Activated T-helper 2 cell treated with anti-CD3 and anti-CD28 coated beads, Interferon-gamma antibody, Interleukin-2, Interleukin-4, amounts not matched to agents 10 μg/mL and 5 μg/mL and 100 μg/mL, durations not matched to agents 14 hours and 24 hours and 36 hours (primary cell): ENCODE results near the gene VIL1. TPM values are rescaled to one million over a fixed set of nuclear protein-coding genes. Genes with fewer than 3 reads are reported as not detected.

ENCODE experiments used
- DNase-seq: peaks from one replicate; pipeline ENCODE4 v3.0.0; 2021; ENCODE audit warnings: low spot score
- H3K27ac Mint-ChIP-seq: one replicate; pipeline ENCODE4 v1.8.0; 2021; ENCODE audit warnings: mixed read lengths
- H3K27me3 Mint-ChIP-seq: one replicate; pipeline ENCODE4 v1.8.0; 2021; ENCODE audit warnings: low read depth, mixed read lengths
- H3K36me3 Mint-ChIP-seq: one replicate; pipeline ENCODE4 v1.8.0; 2021; ENCODE audit warnings: low read depth, mixed read lengths
- H3K4me1 Mint-ChIP-seq: one replicate; pipeline ENCODE4 v1.8.0; 2021; ENCODE audit warnings: low read depth, mixed read lengths
- H3K4me3 Mint-ChIP-seq: one replicate; pipeline ENCODE4 v1.8.0; 2021; ENCODE audit warnings: low read depth, mild to moderate bottlenecking, moderate library complexity, mixed read lengths
- H3K9me3 Mint-ChIP-seq: one replicate; pipeline ENCODE4 v1.8.0; 2021; ENCODE audit warnings: mixed read lengths
- intact Hi-C: fragments of 100-400 bp; cut with micrococcal nuclease; formaldehyde crosslinking; loops from one replicate; pipeline ENCODE4 v1.15.1; 2023
- total RNA-seq: library from RNA; stranded (reverse); gene quantifications from 2 replicates; pipeline ENCODE4 v1.2.3, GENCODE V29; 2022

Gene VIL1
- total RNA-seq, 1 donor from 2014 or later: not detected

DNA sequence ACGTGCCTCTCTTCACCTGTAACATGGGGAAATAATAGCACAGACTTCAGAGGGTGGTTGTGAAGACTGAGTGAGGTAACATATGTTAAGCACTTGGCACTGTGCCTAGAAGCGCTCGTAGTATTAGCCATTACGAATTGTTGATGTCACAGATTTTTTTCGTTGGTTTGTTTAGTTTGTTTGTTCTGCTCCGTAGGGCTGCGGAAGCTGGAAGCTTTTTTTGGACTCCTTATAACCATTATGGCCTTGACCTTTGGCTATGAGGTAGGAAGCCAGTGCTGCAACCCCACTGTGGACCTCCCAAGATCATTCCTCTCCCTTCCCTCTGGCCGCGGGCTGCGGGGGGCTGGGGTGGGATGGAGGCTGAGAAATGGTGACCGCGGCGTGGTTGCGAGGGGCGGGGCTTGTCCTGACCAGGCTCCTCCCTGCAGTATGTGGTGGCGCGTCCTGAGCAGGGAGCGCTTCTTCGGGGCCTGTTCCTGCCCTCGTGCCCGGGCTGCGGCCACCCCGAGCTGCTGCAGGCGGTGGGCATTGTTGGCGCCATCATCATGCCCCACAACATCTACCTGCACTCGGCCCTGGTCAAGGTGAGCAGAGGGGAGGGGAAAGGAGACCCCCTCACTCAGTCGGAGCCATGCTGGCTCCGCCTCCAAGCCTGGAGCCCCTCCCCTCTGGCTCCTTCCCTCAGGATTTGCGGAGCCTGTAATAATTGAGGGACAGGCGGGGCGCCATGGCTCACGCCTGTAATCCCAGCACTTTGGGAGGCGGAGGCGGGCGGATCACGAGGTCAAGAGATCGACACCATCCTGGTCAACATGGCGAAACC, 31.3 kb upstream of the VIL1 start:
- intact Hi-C loops: no loop called here
- DNase-seq: no peak
- H3K4me1 Mint-ChIP-seq: peaks cover 1% of the 10 kb centered on the region
- H3K36me3 Mint-ChIP-seq: no peaks in the 10 kb centered on the region
- peaks cover 11% of the 10 kb centered on the region for H3K27me3 Mint-ChIP-seq
- H3K27ac Mint-ChIP-seq: no peak overlapping the region
- H3K4me3 Mint-ChIP-seq: peak overlapping the region; percentile 13
- H3K9me3 Mint-ChIP-seq: no peaks in the 10 kb centered on the region

DNA sequence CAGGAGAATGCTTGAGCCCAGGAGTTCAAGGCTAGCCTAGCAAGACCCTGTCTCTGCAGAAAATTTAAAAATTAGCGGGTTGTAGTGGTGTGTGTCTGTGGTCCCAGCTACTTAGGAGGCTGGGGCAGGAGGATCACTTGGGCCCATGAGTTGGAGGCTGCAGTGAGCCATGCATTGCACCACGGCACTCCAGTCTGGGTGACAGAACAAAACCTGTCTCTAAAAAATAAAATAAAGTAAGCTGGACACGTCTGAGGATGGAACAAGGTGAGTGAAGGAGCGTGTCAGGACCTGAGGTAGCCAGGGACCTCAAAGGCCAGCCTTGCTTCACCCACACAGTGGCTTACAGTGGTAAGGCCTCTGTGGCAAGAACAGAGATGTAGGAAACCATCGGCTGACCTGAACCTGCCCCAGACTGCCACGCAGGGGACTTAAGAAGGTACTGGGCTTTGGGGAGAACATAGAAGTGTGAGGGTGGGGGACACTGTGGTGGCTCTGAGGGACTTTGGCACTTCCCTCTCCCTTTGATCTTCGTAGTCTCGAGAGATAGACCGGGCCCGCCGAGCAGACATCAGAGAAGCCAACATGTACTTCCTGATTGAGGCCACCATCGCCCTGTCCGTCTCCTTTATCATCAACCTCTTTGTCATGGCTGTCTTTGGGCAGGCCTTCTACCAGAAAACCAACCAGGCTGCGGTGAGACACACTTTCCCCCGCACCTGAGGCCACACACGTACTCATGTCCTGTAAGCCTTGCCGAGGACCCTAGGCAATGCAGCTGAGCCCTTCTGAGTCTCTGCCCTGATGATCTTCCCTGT, 29.4 kb upstream of the VIL1 start:
- H3K36me3 Mint-ChIP-seq: no peaks in the 10 kb centered on the region
- H3K27ac Mint-ChIP-seq: no peak overlapping the region
- H3K27me3 Mint-ChIP-seq: peaks cover 11% of the 10 kb centered on the region
- H3K4me3 Mint-ChIP-seq: no peak overlapping the region
- no peaks in the 10 kb centered on the region for H3K9me3 Mint-ChIP-seq
- intact Hi-C loops: loop anchor here (1.0 kb wide), 1 partner anchor 36 kb away; no protein-coding TSS in a partner anchor
- peaks cover 10% of the 10 kb centered on the region for H3K4me1 Mint-ChIP-seq
- no peak for DNase-seq

DNA sequence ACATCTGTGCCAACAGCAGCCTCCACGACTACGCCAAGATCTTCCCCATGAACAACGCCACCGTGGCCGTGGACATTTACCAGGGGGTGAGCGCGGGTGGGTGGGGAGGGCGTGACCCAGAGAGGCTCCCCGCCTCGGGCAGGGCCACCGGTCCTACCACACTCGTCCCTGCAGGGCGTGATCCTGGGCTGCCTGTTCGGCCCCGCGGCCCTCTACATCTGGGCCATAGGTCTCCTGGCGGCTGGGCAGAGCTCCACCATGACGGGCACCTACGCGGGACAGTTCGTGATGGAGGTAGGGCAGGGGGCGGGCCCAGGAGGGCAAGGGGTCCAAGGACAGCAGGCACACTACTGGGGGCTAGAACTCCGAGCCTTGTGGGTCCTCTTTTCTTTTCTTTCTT, 27.7 kb upstream of the VIL1 start:
- no peak for DNase-seq
- Mint-ChIP-seq H3K9me3 (no peaks in the 10 kb centered on the region), H3K4me1 (peaks cover 19% of the 10 kb centered on the region), H3K4me3 (no peak overlapping the region), H3K27me3 (peaks cover 11% of the 10 kb centered on the region), H3K27ac (no peak overlapping the region), H3K36me3 (no peaks in the 10 kb centered on the region)
- intact Hi-C loops: no loop called here

DNA sequence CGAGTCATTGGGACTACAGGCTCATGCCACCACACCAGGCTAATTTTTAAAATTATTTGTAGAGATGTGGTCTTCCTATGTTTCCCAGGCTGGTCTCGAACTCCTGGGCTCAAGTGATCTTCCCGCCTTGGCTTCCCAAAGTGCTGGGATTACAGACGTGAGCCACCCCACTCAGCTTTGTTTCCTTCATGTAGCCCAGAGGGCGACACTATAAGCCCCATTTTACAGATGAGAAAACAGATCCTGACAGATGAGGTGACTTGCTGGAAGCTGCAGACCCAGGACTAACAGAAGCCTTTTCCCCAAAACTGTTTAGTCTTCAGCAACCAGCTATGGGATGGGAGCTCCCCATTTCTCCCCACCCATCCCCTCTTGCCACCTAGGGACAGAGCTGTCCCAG, 26.5 kb upstream of the VIL1 start:
- H3K36me3 Mint-ChIP-seq: no peaks in the 10 kb centered on the region
- H3K4me3 Mint-ChIP-seq: no peak overlapping the region
- no peak for DNase-seq
- peaks cover 25% of the 10 kb centered on the region for H3K4me1 Mint-ChIP-seq
- peaks cover under 1% of the 10 kb centered on the region for H3K27me3 Mint-ChIP-seq
- intact Hi-C loops: no loop called here
- no peak overlapping the region for H3K27ac Mint-ChIP-seq
- no peaks in the 10 kb centered on the region for H3K9me3 Mint-ChIP-seq

DNA sequence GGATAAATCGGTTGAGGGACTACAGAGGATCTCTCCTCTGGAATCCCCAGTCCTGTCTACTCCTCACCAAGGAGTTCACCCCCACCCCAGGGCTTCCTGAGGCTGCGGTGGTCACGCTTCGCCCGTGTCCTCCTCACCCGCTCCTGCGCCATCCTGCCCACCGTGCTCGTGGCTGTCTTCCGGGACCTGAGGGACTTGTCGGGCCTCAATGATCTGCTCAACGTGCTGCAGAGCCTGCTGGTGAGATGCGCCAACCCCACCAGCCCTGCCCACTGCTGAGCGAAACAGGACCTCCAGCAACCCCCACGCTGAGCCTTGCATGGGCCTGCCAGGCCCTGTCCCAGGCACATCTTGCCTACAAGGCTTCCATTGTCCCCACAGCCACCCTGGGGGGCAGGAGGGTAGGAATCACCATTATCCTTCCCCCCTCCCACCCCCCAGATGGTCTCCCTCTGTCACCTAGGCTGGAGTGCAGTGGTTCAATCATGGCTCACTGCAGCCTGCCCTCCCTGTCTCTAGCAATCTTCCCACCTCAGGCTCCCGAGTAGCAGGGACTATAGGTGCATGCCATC, 25.9 kb upstream of the VIL1 start:
- no peak overlapping the region for H3K4me3 Mint-ChIP-seq
- H3K36me3 Mint-ChIP-seq: no peaks in the 10 kb centered on the region
- H3K27ac Mint-ChIP-seq: no peak overlapping the region
- H3K4me1 Mint-ChIP-seq: peaks cover 30% of the 10 kb centered on the region
- DNase-seq: no peak
- no peaks in the 10 kb centered on the region for H3K9me3 Mint-ChIP-seq
- intact Hi-C loops: no loop called here
- H3K27me3 Mint-ChIP-seq: no peaks in the 10 kb centered on the region

DNA sequence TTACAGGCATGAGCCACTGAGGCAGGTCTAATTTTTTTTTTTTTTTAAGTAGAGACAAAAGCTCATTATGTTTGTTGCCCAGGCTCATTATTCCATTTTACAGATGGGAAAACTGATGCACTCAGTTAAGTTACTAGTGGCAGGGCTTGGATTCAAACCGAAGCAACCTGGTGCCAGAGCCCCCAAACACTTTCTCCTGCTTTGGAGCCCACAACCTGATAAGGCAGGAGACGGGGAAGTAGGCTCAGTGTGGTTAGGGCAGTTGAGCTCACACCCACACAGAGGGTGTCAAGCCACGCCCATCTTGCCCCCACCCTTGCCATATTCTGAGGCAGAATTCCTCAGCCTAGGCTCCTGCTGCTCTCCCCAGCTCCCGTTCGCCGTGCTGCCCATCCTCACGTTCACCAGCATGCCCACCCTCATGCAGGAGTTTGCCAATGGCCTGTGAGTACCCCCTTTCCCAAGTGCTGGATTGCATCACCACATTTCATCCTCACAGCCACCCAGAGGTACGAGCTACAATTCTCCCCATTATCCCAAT, 25.1 kb upstream of the VIL1 start:
- peaks cover 30% of the 10 kb centered on the region for H3K4me1 Mint-ChIP-seq
- intact Hi-C loops: no loop called here
- H3K36me3 Mint-ChIP-seq: no peaks in the 10 kb centered on the region
- H3K27ac Mint-ChIP-seq: no peak overlapping the region
- no peaks in the 10 kb centered on the region for H3K27me3 Mint-ChIP-seq
- no peak overlapping the region for H3K4me3 Mint-ChIP-seq
- no peak for DNase-seq
- no peaks in the 10 kb centered on the region for H3K9me3 Mint-ChIP-seq

DNA sequence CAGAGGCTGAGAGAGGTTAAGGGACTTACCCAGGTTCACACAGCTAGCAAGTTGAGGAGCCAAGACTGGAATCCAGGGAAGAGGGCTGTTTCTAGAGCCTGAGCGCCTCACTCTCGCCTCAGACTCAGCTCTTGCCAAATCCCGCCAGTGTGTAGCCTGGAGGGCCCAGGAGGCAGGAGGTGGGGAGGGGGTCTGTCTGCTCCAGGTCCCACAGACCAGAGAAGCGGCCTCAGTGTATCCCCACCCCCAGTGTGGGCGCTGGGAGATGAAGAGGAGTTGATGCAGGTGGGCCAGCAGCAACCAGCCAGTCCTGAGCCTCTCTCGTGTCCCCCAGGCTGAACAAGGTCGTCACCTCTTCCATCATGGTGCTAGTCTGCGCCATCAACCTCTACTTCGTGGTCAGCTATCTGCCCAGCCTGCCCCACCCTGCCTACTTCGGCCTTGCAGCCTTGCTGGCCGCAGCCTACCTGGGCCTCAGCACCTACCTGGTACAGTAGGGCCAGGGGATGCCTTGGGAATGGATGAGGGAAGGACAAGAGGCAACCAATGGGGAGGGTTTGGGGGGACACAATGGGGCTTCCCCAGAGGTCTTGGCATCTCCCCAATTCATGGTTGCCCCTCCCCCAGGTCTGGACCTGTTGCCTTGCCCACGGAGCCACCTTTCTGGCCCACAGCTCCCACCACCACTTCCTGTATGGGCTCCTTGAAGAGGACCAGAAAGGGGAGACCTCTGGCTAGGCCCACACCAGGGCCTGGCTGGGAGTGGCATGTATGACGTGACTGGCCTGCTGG, 24.4 kb upstream of the VIL1 start:
- peaks cover 30% of the 10 kb centered on the region for H3K4me1 Mint-ChIP-seq
- H3K4me3 Mint-ChIP-seq: peak overlapping the region; percentile 13
- no peak for DNase-seq
- H3K9me3 Mint-ChIP-seq: no peaks in the 10 kb centered on the region
- intact Hi-C loops: loop anchor here (5.0 kb wide), 2 partner anchors 123 to 783 kb away; partner anchors contain the start of genes CNPPD1 and RETREG2
- no peaks in the 10 kb centered on the region for H3K27me3 Mint-ChIP-seq
- H3K27ac Mint-ChIP-seq: peak overlapping the region; percentile 46
- no peaks in the 10 kb centered on the region for H3K36me3 Mint-ChIP-seq

DNA sequence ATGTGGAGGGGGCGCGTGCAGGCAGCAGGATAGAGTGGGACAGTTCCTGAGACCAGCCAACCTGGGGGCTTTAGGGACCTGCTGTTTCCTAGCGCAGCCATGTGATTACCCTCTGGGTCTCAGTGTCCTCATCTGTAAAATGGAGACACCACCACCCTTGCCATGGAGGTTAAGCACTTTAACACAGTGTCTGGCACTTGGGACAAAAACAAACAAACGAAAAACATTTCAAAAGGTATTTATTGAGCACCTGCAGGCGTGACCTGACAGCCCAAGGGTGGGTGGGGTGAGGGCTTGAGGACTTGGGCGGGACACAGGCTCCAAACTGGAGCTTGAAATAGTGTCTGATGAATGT, 23.9 kb upstream of the VIL1 start:
- no peak for DNase-seq
- intact Hi-C loops: loop anchor here (5.0 kb wide), 2 partner anchors 122 to 782 kb away; partner anchors contain the start of genes CNPPD1 and RETREG2
- Mint-ChIP-seq H3K27me3 (no peaks in the 10 kb centered on the region), H3K36me3 (no peaks in the 10 kb centered on the region), H3K9me3 (no peaks in the 10 kb centered on the region), H3K4me3 (peak overlapping the region; percentile 13), H3K27ac (peak overlapping the region; percentile 46), H3K4me1 (peaks cover 30% of the 10 kb centered on the region)

DNA sequence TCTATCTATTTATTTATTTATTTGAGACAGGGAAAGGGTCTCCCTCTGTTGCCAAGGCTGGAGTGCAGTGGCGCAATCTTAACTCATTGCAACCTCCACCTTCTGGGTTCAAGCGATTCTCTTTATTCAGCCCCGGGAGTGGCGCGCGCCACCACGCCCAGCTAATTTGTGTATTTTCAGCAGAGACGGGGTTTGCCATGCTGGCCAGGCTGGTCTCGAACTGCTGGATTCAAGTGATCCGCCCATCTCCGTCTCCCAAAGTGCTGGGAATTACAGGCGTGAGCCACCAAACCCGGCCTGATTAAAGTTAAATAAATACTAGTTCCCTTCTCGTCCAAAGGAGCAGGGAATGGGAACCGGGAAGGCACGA, 23.5 kb upstream of the VIL1 start:
- no peak for DNase-seq
- Mint-ChIP-seq H3K4me3 (peak overlapping the region; percentile 72), H3K27ac (peak overlapping the region; percentile 90), H3K27me3 (no peaks in the 10 kb centered on the region), H3K4me1 (peaks cover 30% of the 10 kb centered on the region), H3K36me3 (no peaks in the 10 kb centered on the region), H3K9me3 (no peaks in the 10 kb centered on the region)
- intact Hi-C loops: loop anchor here (5.0 kb wide), 2 partner anchors 122 to 782 kb away; partner anchors contain the start of genes CNPPD1 and RETREG2

DNA sequence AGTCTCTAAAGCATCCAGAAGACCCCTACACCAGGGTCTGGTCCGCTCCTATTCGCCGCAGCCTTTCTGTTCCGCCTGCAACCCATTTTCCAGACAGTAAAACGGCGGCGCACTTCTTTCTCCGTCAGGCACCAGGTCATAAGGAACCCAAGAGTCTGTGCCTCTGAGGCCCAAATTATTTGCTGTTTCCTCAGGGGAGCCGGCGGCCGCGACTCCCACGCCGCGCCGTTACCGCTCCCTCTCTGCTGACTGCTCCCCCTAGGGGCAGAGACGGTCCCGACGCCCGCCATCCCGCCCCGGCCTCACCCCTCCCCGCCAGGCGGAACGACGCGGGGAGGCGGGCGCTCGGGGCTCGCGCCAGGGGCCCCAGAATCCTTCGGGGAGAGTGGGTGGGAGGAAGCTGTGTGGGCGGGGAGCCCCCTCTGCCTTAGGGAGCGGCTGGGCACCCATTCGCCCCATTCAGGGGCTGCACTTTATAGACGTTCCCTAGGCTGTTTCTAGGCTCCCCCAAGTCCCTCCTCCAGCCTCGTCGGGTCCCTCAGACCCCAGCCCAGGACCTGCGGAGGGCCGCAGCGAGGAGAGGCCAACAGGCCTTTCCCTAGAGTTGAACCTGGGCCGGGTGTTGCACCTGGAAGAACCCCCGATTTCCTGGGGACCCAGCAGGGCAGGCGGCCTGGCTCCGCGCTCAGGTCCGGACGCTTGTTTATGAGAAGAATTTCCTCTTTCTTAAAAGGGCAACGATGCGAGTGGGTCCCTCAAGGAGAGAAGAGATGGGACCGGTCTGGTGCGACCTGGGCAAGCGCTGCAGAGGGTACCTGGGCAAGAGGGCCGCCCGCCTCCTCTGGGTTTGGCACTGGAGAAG, 22.9 kb upstream of the VIL1 start:
- H3K27ac Mint-ChIP-seq: peak overlapping the region; percentile 93
- peak overlapping the region; percentile 86 for H3K4me3 Mint-ChIP-seq
- intact Hi-C loops: loop anchor here (1.0 to 5.0 kb wide), 10 partner anchors 10 to 781 kb away; partner anchors contain the start of genes AAMP, BCS1L, CNOT9 and CNPPD1
- no peaks in the 10 kb centered on the region for H3K27me3 Mint-ChIP-seq
- no peaks in the 10 kb centered on the region for H3K9me3 Mint-ChIP-seq
- H3K4me1 Mint-ChIP-seq: peaks cover 30% of the 10 kb centered on the region
- peaks cover 1% of the 10 kb centered on the region for H3K36me3 Mint-ChIP-seq
- peak; percentile 93 for DNase-seq

DNA sequence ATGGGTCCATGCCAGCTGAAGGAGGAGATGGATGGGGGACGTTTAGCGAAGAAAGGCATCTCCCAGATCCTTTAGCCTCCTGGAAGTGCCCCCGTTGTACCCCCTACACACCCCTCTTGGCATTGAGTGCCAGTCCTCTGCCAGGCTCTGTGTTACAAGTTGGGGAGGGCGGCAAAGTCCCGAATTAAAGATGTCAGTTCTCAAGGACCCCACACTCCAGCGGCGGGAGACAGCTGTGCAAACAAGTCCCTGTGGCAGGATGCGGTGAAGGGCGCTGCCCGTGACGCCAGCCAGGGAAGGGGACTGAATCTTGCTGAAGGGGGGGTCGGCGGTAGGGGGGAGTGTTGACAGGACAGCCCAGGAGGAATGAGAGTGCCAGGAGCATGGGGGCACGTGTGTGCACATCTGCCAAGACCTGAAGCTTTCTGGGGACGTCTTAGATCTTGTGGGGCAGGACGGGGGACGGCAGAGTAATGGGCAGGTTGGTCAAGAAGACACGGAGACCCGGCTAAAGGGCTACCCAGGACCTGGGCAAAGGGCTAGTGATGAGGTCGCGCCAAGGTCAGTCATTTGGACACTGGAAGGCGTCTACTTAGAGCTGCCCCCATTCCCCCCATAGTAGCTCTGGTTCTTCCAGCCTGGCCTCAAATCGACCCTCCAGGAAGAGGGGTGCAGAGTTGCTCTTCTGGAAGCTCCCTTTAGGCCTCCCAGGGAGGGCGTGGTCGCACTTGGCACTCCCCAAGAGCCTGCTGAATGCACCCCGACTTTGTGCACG, 22.0 kb upstream of the VIL1 start:
- no peaks in the 10 kb centered on the region for H3K9me3 Mint-ChIP-seq
- no peaks in the 10 kb centered on the region for H3K27me3 Mint-ChIP-seq
- H3K27ac Mint-ChIP-seq: peak overlapping the region; percentile 93
- peak; percentile 76 for DNase-seq
- H3K36me3 Mint-ChIP-seq: peaks cover 9% of the 10 kb centered on the region
- intact Hi-C loops: loop anchor here (1.0 to 5.0 kb wide), 11 partner anchors 9 to 882 kb away; partner anchors contain the start of genes AAMP, BCS1L, CNOT9 and CNPPD1
- H3K4me3 Mint-ChIP-seq: peak overlapping the region; percentile 86
- H3K4me1 Mint-ChIP-seq: peaks cover 33% of the 10 kb centered on the region
